SK-N-SH treated with all-trans-retinoic acid at 6 μM for 48 hours (cell line): ENCODE results near the gene GALNT17.

Experiments used
- ATAC-seq: fragments of 200-7000 bp; cut with Tn5 transposase; 3 replicates; pipeline ENCODE4 v1.9.1; 2020; ENCODE audit warnings: mild to moderate bottlenecking, moderate library complexity
- ARNTL ChIP-seq: fragments of 450-650 bp; formaldehyde crosslinking; IDR thresholded peaks from 2 replicates; pipeline ENCODE4 v1.5.0; 2020; ENCODE audit warnings: low read depth, mild to moderate bottlenecking, moderate library complexity, borderline replicate concordance
- BACH2 ChIP-seq: fragments of 250-450 bp; sonication (Bioruptor Pico); IDR thresholded peaks from 2 replicates; pipeline ENCODE4 v1.9.0; 2021; ENCODE audit warnings: mild to moderate bottlenecking, borderline replicate concordance
- CSDC2 ChIP-seq: fragments of 250-450 bp; sonication (Bioruptor Pico); IDR thresholded peaks from 2 replicates; pipeline ENCODE4 v1.5.0; 2020; ENCODE audit warnings: mild to moderate bottlenecking, moderate library complexity
- CSRNP3 ChIP-seq: fragments of 250-450 bp; sonication (Bioruptor Pico); IDR thresholded peaks from 2 replicates; pipeline ENCODE4 v1.5.1; 2021; ENCODE audit warnings: mild to moderate bottlenecking, moderate library complexity
- ESRRG ChIP-seq: fragments of 250-450 bp; sonication (Bioruptor Pico); IDR thresholded peaks from 2 replicates; pipeline ENCODE4 v1.6.1; 2021; ENCODE audit warnings: mild to moderate bottlenecking
- GLIS3 ChIP-seq: fragments of 250-450 bp; sonication (Bioruptor Pico); IDR thresholded peaks from 2 replicates; pipeline ENCODE4 v1.5.0; 2020; ENCODE audit warnings: mild to moderate bottlenecking, moderate library complexity
- ISL1 ChIP-seq: fragments of 250-450 bp; sonication (Bioruptor Pico); IDR thresholded peaks from 2 replicates; pipeline ENCODE4 v2.1.2; 2022; ENCODE audit warnings: mild to moderate bottlenecking, moderate library complexity
- OSR1 ChIP-seq: fragments of 250-450 bp; sonication (Bioruptor Pico); IDR thresholded peaks from 2 replicates; pipeline ENCODE4 v1.8.0; 2022; ENCODE audit warnings: moderate library complexity, mild to moderate bottlenecking, inconsistent platforms
- PATZ1 ChIP-seq: fragments of 250-450 bp; sonication (Bioruptor Pico); IDR thresholded peaks from 2 replicates; pipeline ENCODE4 v1.8.0; 2020; ENCODE audit warnings: mild to moderate bottlenecking, moderate library complexity, borderline replicate concordance
- PPARA ChIP-seq: fragments of 250-450 bp; sonication (Bioruptor Pico); IDR thresholded peaks from 2 replicates; pipeline ENCODE4 v1.5.0; 2020; ENCODE audit warnings: mild to moderate bottlenecking, borderline replicate concordance
- RARB ChIP-seq: fragments of 250-450 bp; sonication (Bioruptor Pico); IDR thresholded peaks from 2 replicates; pipeline ENCODE4 v1.8.0; 2021; ENCODE audit warnings: mild to moderate bottlenecking, moderate library complexity
- SNAI2 ChIP-seq: fragments of 250-450 bp; sonication (Bioruptor Pico); IDR thresholded peaks from 2 replicates; pipeline ENCODE4 v1.5.0; 2020; ENCODE audit warnings: mild to moderate bottlenecking, moderate library complexity
- TCF4 ChIP-seq: fragments of 250-450 bp; sonication (Bioruptor Pico); IDR thresholded peaks from 2 replicates; pipeline ENCODE4 v1.8.0; 2021; ENCODE audit warnings: mild to moderate bottlenecking, moderate library complexity, borderline replicate concordance
- TOX ChIP-seq: fragments of 250-450 bp; sonication (Bioruptor Pico); IDR thresholded peaks from 2 replicates; pipeline ENCODE4 v1.8.0; 2021; ENCODE audit warnings: mild to moderate bottlenecking, moderate library complexity, borderline replicate concordance
- ZC3H10 ChIP-seq: fragments of 250-450 bp; sonication (Bioruptor Pico); IDR thresholded peaks from 2 replicates; pipeline ENCODE4 v1.5.1; 2021; ENCODE audit warnings: mild to moderate bottlenecking, moderate library complexity
- ZFP3 ChIP-seq: fragments of 250-450 bp; sonication (Bioruptor Pico); IDR thresholded peaks from 2 replicates; pipeline ENCODE4 v1.5.0; 2020; ENCODE audit warnings: mild to moderate bottlenecking, moderate library complexity
- ZFP30 ChIP-seq: fragments of 450-650 bp; formaldehyde crosslinking; IDR thresholded peaks from 2 replicates; pipeline ENCODE4 v1.5.0; 2022; ENCODE audit warnings: mild to moderate bottlenecking, moderate library complexity
- ZNF565 ChIP-seq: fragments of 450-650 bp; formaldehyde crosslinking; conservative IDR thresholded peaks from 2 replicates; pipeline ENCODE4 v1.5.0; 2020; ENCODE audit warnings: low read depth, mild to moderate bottlenecking, moderate library complexity
- ZNF70 ChIP-seq: fragments of 450-650 bp; formaldehyde crosslinking; IDR thresholded peaks from 2 replicates; pipeline ENCODE4 v1.5.0; 2020; ENCODE audit warnings: mild to moderate bottlenecking, moderate library complexity
- ZNF8 ChIP-seq: fragments of 450-650 bp; formaldehyde crosslinking; IDR thresholded peaks from 2 replicates; pipeline ENCODE4 v1.5.0; 2020; ENCODE audit warnings: mild to moderate bottlenecking, moderate library complexity
- TF ChIP-seq, protein P1 (sequence below): fragments of 250-450 bp; sonication (Bioruptor Pico); IDR thresholded peaks from 2 replicates; pipeline ENCODE4 v1.8.0; 2021; ENCODE audit warnings: low read depth, mild to moderate bottlenecking, moderate library complexity, borderline replicate concordance
- TF ChIP-seq, protein P2 (sequence below): fragments of 250-450 bp; sonication (Bioruptor Pico); IDR thresholded peaks from 2 replicates; pipeline ENCODE4 v1.5.0; 2020; ENCODE audit warnings: mild to moderate bottlenecking, moderate library complexity
- TF ChIP-seq, protein P3 (sequence below): fragments of 250-450 bp; sonication (Bioruptor Pico); IDR thresholded peaks from 2 replicates; pipeline ENCODE4 v1.5.1; 2020; ENCODE audit warnings: low read depth, mild to moderate bottlenecking, moderate library complexity

The GALNT17 gene

DNA sequence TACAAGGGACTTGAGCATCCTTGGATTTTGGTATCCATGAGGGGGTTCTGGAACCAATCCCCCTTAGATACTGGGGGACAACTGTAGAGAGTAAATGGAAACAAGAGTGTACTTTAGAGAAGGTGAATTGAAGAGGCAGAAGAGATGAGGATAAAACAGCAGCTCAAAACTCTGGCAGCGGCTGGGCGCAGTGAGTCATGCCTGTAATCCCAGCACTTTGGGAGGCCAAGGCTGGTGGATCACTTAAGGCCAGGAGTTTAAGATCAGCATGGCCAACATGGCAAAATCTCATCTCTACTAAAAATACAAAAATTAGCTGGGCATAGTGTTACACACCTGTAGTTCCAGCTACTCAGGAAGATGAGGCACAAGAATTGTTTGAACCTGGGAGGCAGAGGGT, 218.7 kb downstream of the GALNT17 start:
- ATAC-seq = no peak
- TF ChIP-seq SNAI2 (CRISPR knock-in tag) (no peak), ZFP30 (CRISPR knock-in tag) (no peak), ZNF70 (CRISPR knock-in tag) (no peak), RARB (CRISPR knock-in tag) (no peak), ZNF8 (CRISPR knock-in tag) (no peak), ISL1 (CRISPR knock-in tag) (no peak), ZNF565 (CRISPR knock-in tag) (no peak), CSDC2 (CRISPR knock-in tag) (no peak), ESRRG (CRISPR knock-in tag) (no peak), ARNTL (CRISPR knock-in tag) (no peak), PATZ1 (CRISPR knock-in tag) (no peak), PPARA (CRISPR knock-in tag) (no peak), BACH2 (no peak)
- TF ChIP-seq, protein P1, sequence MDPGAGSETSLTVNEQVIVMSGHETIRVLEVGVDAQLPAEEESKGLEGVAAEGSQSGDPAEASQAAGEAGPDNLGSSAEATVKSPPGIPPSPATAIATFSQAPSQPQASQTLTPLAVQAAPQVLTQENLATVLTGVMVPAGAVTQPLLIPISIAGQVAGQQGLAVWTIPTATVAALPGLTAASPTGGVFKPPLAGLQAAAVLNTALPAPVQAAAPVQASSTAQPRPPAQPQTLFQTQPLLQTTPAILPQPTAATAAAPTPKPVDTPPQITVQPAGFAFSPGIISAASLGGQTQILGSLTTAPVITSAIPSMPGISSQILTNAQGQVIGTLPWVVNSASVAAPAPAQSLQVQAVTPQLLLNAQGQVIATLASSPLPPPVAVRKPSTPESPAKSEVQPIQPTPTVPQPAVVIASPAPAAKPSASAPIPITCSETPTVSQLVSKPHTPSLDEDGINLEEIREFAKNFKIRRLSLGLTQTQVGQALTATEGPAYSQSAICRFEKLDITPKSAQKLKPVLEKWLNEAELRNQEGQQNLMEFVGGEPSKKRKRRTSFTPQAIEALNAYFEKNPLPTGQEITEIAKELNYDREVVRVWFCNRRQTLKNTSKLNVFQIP (CRISPR knock-in tag) = no peak
- TF ChIP-seq, protein P2, sequence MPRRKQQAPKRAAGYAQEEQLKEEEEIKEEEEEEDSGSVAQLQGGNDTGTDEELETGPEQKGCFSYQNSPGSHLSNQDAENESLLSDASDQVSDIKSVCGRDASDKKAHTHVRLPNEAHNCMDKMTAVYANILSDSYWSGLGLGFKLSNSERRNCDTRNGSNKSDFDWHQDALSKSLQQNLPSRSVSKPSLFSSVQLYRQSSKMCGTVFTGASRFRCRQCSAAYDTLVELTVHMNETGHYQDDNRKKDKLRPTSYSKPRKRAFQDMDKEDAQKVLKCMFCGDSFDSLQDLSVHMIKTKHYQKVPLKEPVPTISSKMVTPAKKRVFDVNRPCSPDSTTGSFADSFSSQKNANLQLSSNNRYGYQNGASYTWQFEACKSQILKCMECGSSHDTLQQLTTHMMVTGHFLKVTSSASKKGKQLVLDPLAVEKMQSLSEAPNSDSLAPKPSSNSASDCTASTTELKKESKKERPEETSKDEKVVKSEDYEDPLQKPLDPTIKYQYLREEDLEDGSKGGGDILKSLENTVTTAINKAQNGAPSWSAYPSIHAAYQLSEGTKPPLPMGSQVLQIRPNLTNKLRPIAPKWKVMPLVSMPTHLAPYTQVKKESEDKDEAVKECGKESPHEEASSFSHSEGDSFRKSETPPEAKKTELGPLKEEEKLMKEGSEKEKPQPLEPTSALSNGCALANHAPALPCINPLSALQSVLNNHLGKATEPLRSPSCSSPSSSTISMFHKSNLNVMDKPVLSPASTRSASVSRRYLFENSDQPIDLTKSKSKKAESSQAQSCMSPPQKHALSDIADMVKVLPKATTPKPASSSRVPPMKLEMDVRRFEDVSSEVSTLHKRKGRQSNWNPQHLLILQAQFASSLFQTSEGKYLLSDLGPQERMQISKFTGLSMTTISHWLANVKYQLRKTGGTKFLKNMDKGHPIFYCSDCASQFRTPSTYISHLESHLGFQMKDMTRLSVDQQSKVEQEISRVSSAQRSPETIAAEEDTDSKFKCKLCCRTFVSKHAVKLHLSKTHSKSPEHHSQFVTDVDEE = no peak
- TF ChIP-seq, all 23 proteins: peak for 0

DNA sequence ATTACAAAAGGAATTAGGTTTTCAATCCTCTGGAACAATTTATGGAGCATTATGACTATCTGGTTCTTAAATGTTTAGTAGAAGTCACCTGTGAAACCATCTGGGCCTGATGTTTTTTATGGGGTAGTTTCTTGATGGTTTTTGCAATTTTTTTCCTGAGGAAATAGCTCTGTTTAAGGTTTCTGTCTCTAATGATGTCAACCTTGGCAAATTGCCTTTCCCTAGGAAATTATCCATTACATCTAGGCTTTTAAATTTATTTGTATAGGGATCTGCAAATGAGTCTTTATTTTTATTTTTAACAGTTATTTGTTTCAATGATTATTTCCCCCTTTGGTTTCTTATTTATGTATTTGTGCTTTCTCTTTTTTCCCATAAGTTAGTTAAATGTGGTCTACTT, 222.8 kb downstream of the GALNT17 start:
- TF ChIP-seq ZFP3 (CRISPR knock-in tag) (no peak), ARNTL (CRISPR knock-in tag) (no peak), GLIS3 (CRISPR knock-in tag) (no peak), ISL1 (CRISPR knock-in tag) (no peak), CSRNP3 (no peak), ESRRG (CRISPR knock-in tag) (no peak), PPARA (CRISPR knock-in tag) (no peak)
- no peak for ATAC-seq

GRCh38 chr7:71361451-71362032, 229.6 kb downstream of the GALNT17 start:
- no peak for ATAC-seq
- TF ChIP-seq RARB (CRISPR knock-in tag) (no peak), ZNF70 (CRISPR knock-in tag) (no peak), ZC3H10 (CRISPR knock-in tag) (no peak), OSR1 (CRISPR knock-in tag) (no peak), ZFP3 (CRISPR knock-in tag) (no peak), CSRNP3 (no peak), ZNF565 (CRISPR knock-in tag) (no peak), TCF4 (no peak), ZNF8 (CRISPR knock-in tag) (no peak), PATZ1 (CRISPR knock-in tag) (no peak), TOX (CRISPR knock-in tag) (no peak), ARNTL (CRISPR knock-in tag) (no peak), GLIS3 (CRISPR knock-in tag) (no peak), ISL1 (CRISPR knock-in tag) (no peak)
- TF ChIP-seq, protein P3, sequence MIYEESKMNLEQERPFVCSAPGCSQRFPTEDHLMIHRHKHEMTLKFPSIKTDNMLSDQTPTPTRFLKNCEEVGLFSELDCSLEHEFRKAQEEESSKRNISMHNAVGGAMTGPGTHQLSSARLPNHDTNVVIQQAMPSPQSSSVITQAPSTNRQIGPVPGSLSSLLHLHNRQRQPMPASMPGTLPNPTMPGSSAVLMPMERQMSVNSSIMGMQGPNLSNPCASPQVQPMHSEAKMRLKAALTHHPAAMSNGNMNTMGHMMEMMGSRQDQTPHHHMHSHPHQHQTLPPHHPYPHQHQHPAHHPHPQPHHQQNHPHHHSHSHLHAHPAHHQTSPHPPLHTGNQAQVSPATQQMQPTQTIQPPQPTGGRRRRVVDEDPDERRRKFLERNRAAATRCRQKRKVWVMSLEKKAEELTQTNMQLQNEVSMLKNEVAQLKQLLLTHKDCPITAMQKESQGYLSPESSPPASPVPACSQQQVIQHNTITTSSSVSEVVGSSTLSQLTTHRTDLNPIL (CRISPR knock-in tag) = no peak
- TF ChIP-seq, protein P1 (CRISPR knock-in tag) = no peak
